Heart right ventricle (tissue), 16 donors: ENCODE data around the gene DLEC1. TPM values are rescaled to one million over a fixed set of nuclear protein-coding genes. Genes with fewer than 3 reads are reported as not detected.

Experiments used
- ATAC-seq, 8 donors: fragments of 200-7000 bp; cut with Tn5 transposase; one replicate each; pipeline ENCODE4 v1.9.1; 2020; ENCODE audit warnings: mild to moderate bottlenecking in 8 of 8, moderate library complexity in 8 of 8, moderate number of reproducible peaks in 1 of 8
- DNase-seq, 2 donors: peaks; one replicate each; pipeline ENCODE4 v3.0.0-alpha.2; 2020
- H3K27ac ChIP-seq, 10 donors: fragments of 200-600 bp; sonication (generic) in 2 of 10; one replicate each; pipeline versions ENCODE4 v1.5.0 to v1.8.0; 2020 to 2022; ENCODE audit warnings: mild to moderate bottlenecking in 3 of 10
- H3K27me3 ChIP-seq, 7 donors: fragments of 200-600 bp; one replicate each; pipeline ENCODE4 v1.8.0; 2021 to 2022; ENCODE audit warnings: mild to moderate bottlenecking in 2 of 7
- H3K36me3 ChIP-seq, 9 donors: fragments of 200-600 bp; sonication (generic) in 1 of 9; one replicate each; pipeline versions ENCODE4 v1.5.0 to v1.8.0; 2020 to 2022; ENCODE audit warnings: mild to moderate bottlenecking in 2 of 9
- H3K4me1 ChIP-seq, 9 donors: fragments of 200-600 bp; sonication (generic) in 1 of 9; one replicate each; pipeline versions ENCODE4 v1.5.0 to v1.8.0; 2020 to 2022; ENCODE audit warnings: mild to moderate bottlenecking in 4 of 9
- H3K4me3 ChIP-seq, 10 donors: fragments of 200-600 bp; sonication (generic) in 2 of 10; one replicate each; pipeline versions ENCODE4 v1.5.0 to v1.8.0; 2020 to 2022; ENCODE audit warnings: mild to moderate bottlenecking in 7 of 10, moderate library complexity in 2 of 10
- H3K9me3 ChIP-seq, 11 donors: fragments of 200-600 bp in 10 of 11; sonication (generic) in 2 of 11; one replicate each; pipeline versions ENCODE4 v1.5.0 to v1.8.0; 2013 to 2022; ENCODE audit warnings: mild to moderate bottlenecking in 2 of 11, control low read depth in 1 of 11, moderate library complexity in 1 of 11
- WGBS, 2 donors: extraction: QIAGEN DNeasy Blood & Tissue Kit; methylation state at CpG; one replicate each; pipeline ENCODE4 v1.1.7; 2013; ENCODE audit warnings: inconsistent platforms in 1 of 2; 5-methylcytosine and 5-hydroxymethylcytosine counted together
- intact Hi-C, 10 donors: fragments of 100-400 bp; cut with DNase I; formaldehyde crosslinking; loops; one replicate each; pipeline versions ENCODE4 v1.11.1 to v1.14.2; 2022
- polyA plus RNA-seq, 2 donors: library from polyadenylated mRNA; stranded (reverse); fragments of 200-250 nt; gene quantifications; one replicate each; pipeline ENCODE4 v1.2.3, GENCODE V29; 2013
- total RNA-seq, 10 donors: library from RNA; stranded (reverse); fragmentation: NEBNext Ultra II Directional in 3 of 10; extraction: Animal tissue kit (Norgen Biotek cat#: 25700) in 3 of 10; gene quantifications; one replicate each; pipeline versions ENCODE4 v1.2.1 to v1.2.4, GENCODE V29; 2021 to 2023
- TF ChIP-seq, protein P1 (sequence below), 9 donors: fragments of 200-600 bp; sonication (generic) in 2 of 9; IDR thresholded peaks; one replicate each; pipeline versions ENCODE4 v1.5.0 to v1.8.0; 2021 to 2022; ENCODE audit warnings: antibody characterized with exemption in 9 of 9, mild to moderate bottlenecking in 5 of 9, moderate library complexity in 1 of 9
- donor health status: Arrhythmogenic right ventricular cardiomyopathy.
- donor health status: ischemic (EF 13 %, LVEDD 7.1; RV severe dilation, severe dysfunction).
- donor health status: healthy with polysubstance abuse.
- donor health status: DM: no; HTN: yes; CAD: no.
- donor health status: DM: no; HTN: no; CAD: no.
- donor health status: ischemic (EF 25% LVEDD 6.9; RV normal size, moderate dysfunction).
- donor health status: ischemic (EF 25% LVEDD 5.7; RV mildly dilated, moderate dysfunction).
- donor health status: healthy.
- donor health status: DM: yes; HTN: yes; CAD: no.
- donor health status: Ischemic cardiomyopathy.
- donor health status: ischemic (EF 35%, LVEDD 5.7; RV mildly dilated, moderate dysfunction).
- donor health status: nonischemic (EF 11% LVEDD 7.7; RV severe dilation, severe dysfunction).
- donor health status: DM: yes; HTN: yes; CAD: no.
- donor health status: PGD.
- donor health status: ischemic (EF 29% LVEDD 5.4; RV normal size, mild dysfunction).
- donor health status: nonischemic (EF 23%, LVEDD 6.1; RV moderate dilation, normal function).

The DLEC1 gene
- total and polyA plus RNA-seq, 12 donors: 0.09 to 0.66 (median 0.30) TPM; not detected in 4

DNA sequence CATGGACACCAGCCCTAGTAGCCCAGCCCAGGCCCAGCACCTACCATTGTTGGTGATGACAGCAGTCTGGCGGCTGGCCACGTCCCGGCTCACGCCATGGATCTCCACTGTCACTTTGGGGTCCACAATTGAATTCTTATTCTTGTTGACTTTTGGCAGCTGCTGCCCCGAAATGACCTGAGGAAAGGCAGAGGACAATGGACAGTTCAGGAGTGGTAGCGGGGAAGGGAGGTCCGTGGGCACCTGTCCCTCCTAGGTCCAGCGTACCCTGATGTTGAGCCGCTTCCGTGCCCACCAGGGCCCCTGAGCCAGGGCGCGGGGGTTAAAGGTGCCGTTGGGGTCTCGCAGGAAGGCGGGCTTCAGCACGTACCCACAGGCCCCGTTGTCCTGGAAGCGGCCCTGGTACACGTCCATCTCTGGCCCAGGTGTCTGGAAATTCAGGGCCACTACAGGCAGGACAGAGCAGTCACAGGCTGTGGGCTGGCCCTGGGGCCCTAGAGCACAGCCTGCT is 30.8 kb upstream of the DLEC1 start:
- Histone ChIP-seq H3K4me1 (peaks cover 0 to 18% (median 3%) of the 10 kb centered on the region in 9 donors), H3K27ac (no peak overlapping the region), H3K4me3 (no peak overlapping the region), H3K9me3 (no peaks in the 10 kb centered on the region), H3K36me3 (peaks cover 0 to 62% (median 13%) of the 10 kb centered on the region in 9 donors), H3K27me3 (no peaks in the 10 kb centered on the region)
- intact Hi-C loops: loop anchor here in 3 of 10 donors (10.0 kb wide), 3 partner anchors 467 to 647 kb away; no protein-coding TSS in a partner anchor
- no peak for ATAC-seq
- TF ChIP-seq, protein P1, sequence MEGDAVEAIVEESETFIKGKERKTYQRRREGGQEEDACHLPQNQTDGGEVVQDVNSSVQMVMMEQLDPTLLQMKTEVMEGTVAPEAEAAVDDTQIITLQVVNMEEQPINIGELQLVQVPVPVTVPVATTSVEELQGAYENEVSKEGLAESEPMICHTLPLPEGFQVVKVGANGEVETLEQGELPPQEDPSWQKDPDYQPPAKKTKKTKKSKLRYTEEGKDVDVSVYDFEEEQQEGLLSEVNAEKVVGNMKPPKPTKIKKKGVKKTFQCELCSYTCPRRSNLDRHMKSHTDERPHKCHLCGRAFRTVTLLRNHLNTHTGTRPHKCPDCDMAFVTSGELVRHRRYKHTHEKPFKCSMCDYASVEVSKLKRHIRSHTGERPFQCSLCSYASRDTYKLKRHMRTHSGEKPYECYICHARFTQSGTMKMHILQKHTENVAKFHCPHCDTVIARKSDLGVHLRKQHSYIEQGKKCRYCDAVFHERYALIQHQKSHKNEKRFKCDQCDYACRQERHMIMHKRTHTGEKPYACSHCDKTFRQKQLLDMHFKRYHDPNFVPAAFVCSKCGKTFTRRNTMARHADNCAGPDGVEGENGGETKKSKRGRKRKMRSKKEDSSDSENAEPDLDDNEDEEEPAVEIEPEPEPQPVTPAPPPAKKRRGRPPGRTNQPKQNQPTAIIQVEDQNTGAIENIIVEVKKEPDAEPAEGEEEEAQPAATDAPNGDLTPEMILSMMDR (IDR thresholded peaks at IDR 0.05): no peak
- DNase-seq: peak in 1 of 2 donors; percentile 27
- WGBS, 2 donors: 89 to 93% methylated on average over 19 of the region's 19 CpGs

DNA sequence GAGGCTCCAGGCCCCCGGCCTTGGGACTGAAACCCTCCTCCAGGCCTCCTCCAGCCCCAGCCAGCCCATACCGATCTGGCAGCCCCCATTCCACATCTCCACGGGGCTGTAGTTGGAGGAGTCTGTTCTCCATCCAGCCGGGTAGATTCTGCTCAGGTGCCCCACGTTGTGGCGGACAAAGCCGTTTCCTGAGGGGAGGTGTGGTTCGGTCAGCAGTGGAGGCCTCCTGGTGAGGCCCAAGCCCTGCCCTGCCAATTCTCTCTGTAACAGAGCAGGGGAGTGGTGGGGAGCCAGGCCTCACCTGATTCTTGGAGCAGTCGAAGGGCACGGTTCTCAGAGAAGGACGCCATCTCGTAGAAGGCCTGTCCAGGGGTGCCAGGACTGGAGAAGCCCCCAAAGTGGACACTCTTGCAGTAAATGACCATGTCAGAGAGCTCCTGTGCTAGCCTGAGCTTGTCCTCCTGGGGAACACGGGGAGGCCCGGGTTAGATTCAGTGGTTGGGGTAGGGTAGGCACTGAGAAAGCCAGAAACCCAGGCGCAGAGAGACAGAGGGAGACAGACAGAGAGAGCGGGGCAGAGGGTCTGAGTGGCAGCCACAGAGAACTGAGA is 29.9 kb upstream of the DLEC1 start:
- peaks cover 0 to 11% (median 0%) of the 10 kb centered on the region in 9 donors for H3K4me1 ChIP-seq
- H3K27ac ChIP-seq: no peak overlapping the region
- H3K4me3 ChIP-seq: no peak overlapping the region
- H3K36me3 ChIP-seq: peaks cover 0 to 69% (median 13%) of the 10 kb centered on the region in 9 donors
- no peaks in the 10 kb centered on the region for H3K27me3 ChIP-seq
- H3K9me3 ChIP-seq: no peaks in the 10 kb centered on the region
- DNase-seq (no peak), ATAC-seq (no peak)
- intact Hi-C loops: loop anchor here in 3 of 10 donors (10.0 kb wide), 3 partner anchors 466 to 646 kb away; no protein-coding TSS in a partner anchor
- TF ChIP-seq, protein P1 (IDR thresholded peaks at IDR 0.05): no peak
- WGBS, 2 donors: 90% methylated on average over 16 of the region's 16 CpGs

DNA sequence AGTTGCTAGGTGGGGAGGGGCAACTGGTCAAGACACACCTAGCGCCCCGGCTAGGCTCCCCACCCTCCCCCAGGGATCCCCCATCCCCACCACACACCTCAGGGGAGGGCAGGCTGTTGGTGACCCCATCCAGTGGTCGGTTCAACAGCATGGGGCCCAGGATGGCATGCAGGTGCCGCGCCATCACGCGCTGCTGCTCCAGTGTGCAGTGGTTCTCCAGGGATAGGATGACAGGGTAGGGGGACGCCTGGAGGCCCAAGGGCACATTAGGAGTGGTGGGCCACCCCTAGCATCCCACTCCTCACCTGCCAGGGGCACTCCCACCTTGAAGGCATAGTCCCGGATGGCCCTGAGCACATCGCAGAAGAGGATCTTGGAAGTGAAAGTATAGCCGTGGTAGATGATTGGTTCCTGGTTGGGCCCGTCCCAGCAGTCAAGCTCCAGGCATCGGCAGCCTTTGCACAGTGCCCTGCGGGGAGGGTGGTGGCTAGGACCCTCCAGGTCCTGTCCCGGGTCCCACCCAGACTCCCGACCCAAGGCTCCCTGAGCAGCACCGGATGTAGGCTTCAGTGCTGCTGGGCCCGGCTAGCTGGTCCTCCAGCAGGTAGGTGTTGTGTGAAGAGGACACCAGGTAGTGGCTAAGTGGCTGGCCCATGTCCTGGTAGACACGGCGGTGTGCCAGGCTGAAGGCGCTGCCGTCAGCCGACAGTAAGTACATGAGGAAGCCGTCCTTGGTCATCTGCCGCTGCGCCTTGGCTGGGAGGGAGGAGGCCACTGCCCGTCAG is 29.0 kb upstream of the DLEC1 start:
- H3K27me3 ChIP-seq: no peaks in the 10 kb centered on the region
- ATAC-seq (no peak), DNase-seq (no peak)
- peaks cover 0 to 4% (median 0%) of the 10 kb centered on the region in 11 donors for H3K9me3 ChIP-seq
- peaks cover 0 to 78% (median 18%) of the 10 kb centered on the region in 9 donors for H3K36me3 ChIP-seq
- intact Hi-C loops: loop anchor here in 3 of 10 donors (10.0 kb wide), 3 partner anchors 465 to 645 kb away; no protein-coding TSS in a partner anchor
- TF ChIP-seq, protein P1 (IDR thresholded peaks at IDR 0.05): no peak
- no peak overlapping the region for H3K4me3 ChIP-seq
- H3K4me1 ChIP-seq: peaks cover 0 to 4% (median 0%) of the 10 kb centered on the region in 9 donors
- WGBS, 2 donors: 93 to 96% methylated on average over 27 of the region's 27 CpGs
- H3K27ac ChIP-seq: no peak overlapping the region

DNA sequence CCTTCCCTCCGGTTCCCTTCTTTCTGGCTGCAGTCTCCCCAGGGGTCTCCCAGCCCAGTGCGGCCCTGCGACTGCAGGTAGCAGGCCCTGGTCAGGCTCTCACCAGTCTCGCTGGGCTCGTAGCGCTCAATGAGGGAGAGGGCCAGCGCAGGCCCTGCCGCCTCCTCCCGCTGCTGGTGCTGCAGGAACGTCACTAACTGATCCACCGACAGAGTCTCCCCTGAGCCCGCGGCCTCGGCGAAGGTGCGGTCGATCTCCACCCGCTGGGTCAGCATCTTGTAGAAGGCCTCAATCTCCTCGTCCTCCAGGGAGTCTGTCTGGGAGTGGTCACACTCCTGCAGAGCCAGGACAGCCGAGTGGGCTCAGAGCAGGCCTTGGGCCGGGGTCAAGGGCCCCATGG is 27.9 kb upstream of the DLEC1 start:
- peaks cover 0 to 4% (median 0%) of the 10 kb centered on the region in 9 donors for H3K4me1 ChIP-seq
- peaks cover 0 to 86% (median 29%) of the 10 kb centered on the region in 9 donors for H3K36me3 ChIP-seq

More for the DNA sequence above, 27.9 kb upstream of the DLEC1 start:
- Histone ChIP-seq H3K27me3 (no peaks in the 10 kb centered on the region), H3K27ac (no peak overlapping the region), H3K4me3 (no peak overlapping the region), H3K9me3 (peaks cover 0 to 6% (median 0%) of the 10 kb centered on the region in 11 donors)
- intact Hi-C loops: no loop called here
- no peak for ATAC-seq
- no peak for DNase-seq
- TF ChIP-seq, protein P1 (IDR thresholded peaks at IDR 0.05): no peak
- WGBS, 2 donors: 89 to 90% methylated on average over 21 of the region's 21 CpGs
